Measurements from ENCODE around the gene THAP12. TPM values are rescaled to one million over a fixed set of nuclear protein-coding genes. Genes with fewer than 3 reads are reported as not detected.
"Not testable (repeated sequence)": the region's sequence is repeated elsewhere in the genome, so short reads cannot be mapped to it uniquely, and the experiment has no call there.

Gene THAP12
- total and polyA plus RNA-seq, 10 of the 15 experiments (the other 5 are each of a cell fraction or from before 2014, with no cell fraction given) = 12.6 to 45.6 (median 22.3) TPM

GRCh38 chr11:76408171-76408965, 27.4 kb upstream of the THAP12 start (continued):
- TF ChIP-seq STAT1 (conservative IDR thresholded peaks at IDR 0.05) = no peak
- TF ChIP-seq RAD51 (IDR thresholded peaks at IDR 0.05) = no peak

GRCh38 chr11:76406359-76406758, 25.4 kb upstream of the THAP12 start:
- H4K20me1 ChIP-seq (ENCODE audit: control insufficient read depth, insufficient read depth) = no peaks in the 10 kb centered on the region
- no peak overlapping the region for H2AFZ ChIP-seq (ENCODE audit: control insufficient read depth, low read depth, low read length)
- ChIA-PET CTCF (interaction anchor here (1.5 kb wide), 1 partner anchor 721 kb away, joined by 3 read pairs; no protein-coding TSS in a partner anchor), SMC1A (ENCODE audit: uncharacterized antibody, unreplicated experiment) (interaction anchor here (1.5 kb wide), 1 partner anchor 48 kb away, joined by 3 read pairs; no protein-coding TSS in a partner anchor), POLR2A (no interaction called here), RAD21 (ENCODE audit: unreplicated experiment) (no interaction called here)
- H3K27me3 ChIP-seq (replicated peaks in 1 of 2; ENCODE audit: control insufficient read depth in 2 of 2, insufficient read depth in 2 of 2, low read length in 1 of 2) = no peaks in the 10 kb centered on the region; a peak in 2 of 4 replicates
- no peaks in the 10 kb centered on the region for H3K79me2 ChIP-seq (ENCODE audit: control insufficient read depth, insufficient read depth, low read length)
- H3K4me2 ChIP-seq (ENCODE audit: control insufficient read depth, insufficient read depth) = no peak overlapping the region
- in situ Hi-C loops (cut with MboI) (no loop called here), intact Hi-C loops (cut with micrococcal nuclease; ENCODE audit: unreplicated experiment) (no loop called here)
- H3K4me3 ChIP-seq = no peak overlapping the region
- no peak for DNase-seq (ENCODE audit: low read depth, low spot score)
- no peaks in the 10 kb centered on the region for H3K36me3 ChIP-seq (ENCODE audit: control insufficient read depth in 2 of 2, insufficient read depth in 2 of 2, low read length in 1 of 2)
- TF ChIP-seq SREBF2 (IDR thresholded peaks at IDR 0.05; ENCODE audit: low read length) (no peak), WRNIP1 (IDR thresholded peaks at IDR 0.05; ENCODE audit: borderline replicate concordance, low read depth, low read length) (no peak), ATF7 (IDR thresholded peaks at IDR 0.05; ENCODE audit: low read depth) (no peak), NFXL1 (IDR thresholded peaks at IDR 0.05; ENCODE audit: borderline replicate concordance) (no peak), SUZ12 (IDR thresholded peaks at IDR 0.05; ENCODE audit: unreplicated experiment) (no peak), HDAC6 (IDR thresholded peaks at IDR 0.05; ENCODE audit: unreplicated experiment) (no peak), ZNF622 (IDR thresholded peaks at IDR 0.05) (no peak), ATF3 (IDR thresholded peaks at IDR 0.05; ENCODE audit: borderline replicate concordance, extremely low read depth, low read depth, low read length) (no peak)
- BruUV-seq (replicated peaks) = no TSS peak
- FAIRE-seq = no peak
- ATAC-seq = no peak
- H3K4me1 ChIP-seq (ENCODE audit: control insufficient read depth, insufficient read depth, low read length) = no peaks in the 10 kb centered on the region
- H3K9me3 ChIP-seq (replicated peaks; ENCODE audit: control insufficient read depth, insufficient read depth, low read length) = no peaks in the 10 kb centered on the region
- no peak overlapping the region for H3K9ac ChIP-seq (ENCODE audit: control insufficient read depth, insufficient read depth, low read length)
- WGBS (ENCODE audit: insufficient coverage, insufficient replicate concordance, low lambda C conversion rate, missing lambda C conversion rate) = 65% methylated on average over 4 of the region's 4 CpGs
- no peak overlapping the region for H3K27ac ChIP-seq (ENCODE audit: control insufficient read depth, insufficient read depth)

GRCh38 chr11:76401484-76401883, 20.6 kb upstream of the THAP12 start:
- CTCF ChIA-PET = not testable (repeated sequence)

More at GRCh38 chr11:76401484-76401883, 20.6 kb upstream of the THAP12 start:
- H3K9me3 ChIP-seq (replicated peaks; ENCODE audit: control insufficient read depth, insufficient read depth, low read length); RAD21 ChIA-PET (ENCODE audit: unreplicated experiment); H3K27me3 ChIP-seq (replicated peaks in 1 of 2; ENCODE audit: control insufficient read depth in 2 of 2, insufficient read depth in 2 of 2, low read length in 1 of 2); H3K36me3 ChIP-seq (ENCODE audit: control insufficient read depth in 2 of 2, insufficient read depth in 2 of 2, low read length in 1 of 2); H3K27ac ChIP-seq (ENCODE audit: control insufficient read depth, insufficient read depth); ATAC-seq; in situ Hi-C loops (cut with MboI); H3K4me2 ChIP-seq (ENCODE audit: control insufficient read depth, insufficient read depth); DNase-seq (ENCODE audit: low read depth, low spot score); H3K4me3 ChIP-seq; SMC1A ChIA-PET (ENCODE audit: uncharacterized antibody, unreplicated experiment); POLR2A ChIA-PET; H2AFZ ChIP-seq (ENCODE audit: control insufficient read depth, low read depth, low read length); FAIRE-seq; H3K9ac ChIP-seq (ENCODE audit: control insufficient read depth, insufficient read depth, low read length); H3K79me2 ChIP-seq (ENCODE audit: control insufficient read depth, insufficient read depth, low read length); H4K20me1 ChIP-seq (ENCODE audit: control insufficient read depth, insufficient read depth); intact Hi-C loops (cut with micrococcal nuclease; ENCODE audit: unreplicated experiment); BruUV-seq (replicated peaks); H3K4me1 ChIP-seq (ENCODE audit: control insufficient read depth, insufficient read depth, low read length): not testable (repeated sequence)
- 64% methylated on average over 8 of the region's 8 CpGs for WGBS (ENCODE audit: insufficient coverage, insufficient replicate concordance, low lambda C conversion rate, missing lambda C conversion rate)

Measured in GM12878 (cell line).